KOPT-K1 (cell line): ENCODE data around the gene NPIPB12.
"Not testable (repeated sequence)": the region's sequence is repeated elsewhere in the genome, so short reads cannot be mapped to it uniquely, and the experiment has no call there.

ENCODE experiments used
- H3K27ac ChIP-seq: fragments of 200-600 bp; sonication (generic); 2 replicates; pipeline ENCODE4 v1.5.1; 2016; ENCODE audit warnings: antibody characterized with exemption, mild to moderate bottlenecking, low read depth, low read length; ENCODE audit not compliant: poor library complexity, severe bottlenecking
- H3K36me3 ChIP-seq: fragments of 200-600 bp; sonication (generic); 2 replicates; pipeline ENCODE4 v1.5.1; 2017; ENCODE audit warnings: antibody characterized with exemption, mild to moderate bottlenecking, low read length, moderate library complexity; ENCODE audit not compliant: insufficient read depth
- H3K9me3 ChIP-seq: fragments of 200-600 bp; sonication (generic); 2 replicates; pipeline ENCODE4 v1.5.1; 2017; ENCODE audit warnings: antibody characterized with exemption, low read length, mild to moderate bottlenecking; ENCODE audit not compliant: insufficient read depth, poor library complexity, severe bottlenecking

NPIPB12 gene

DNA sequence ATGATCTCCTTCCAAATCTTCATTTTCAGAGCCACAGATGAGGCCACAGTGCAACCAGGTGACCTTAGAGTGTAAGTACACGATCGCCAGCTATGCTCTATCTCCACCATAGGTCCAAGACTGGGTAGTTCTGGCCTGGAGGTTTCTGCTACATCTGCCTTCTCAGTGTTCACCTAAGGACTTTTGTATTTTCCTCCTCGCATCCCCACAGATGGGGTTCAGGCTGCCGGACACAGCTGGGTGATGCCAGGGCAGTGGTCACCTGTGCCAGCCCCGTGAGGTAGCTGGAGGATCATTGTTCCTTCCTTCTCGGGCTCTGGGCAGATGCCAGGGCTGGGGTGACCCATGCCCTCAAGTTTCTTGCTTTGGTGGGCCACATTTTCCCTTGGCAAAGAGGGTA, at the start of gene NPIPB12:
Gene NPIPB12 (minus strand): TSS at position 101 of the 400 bp plus-strand sequence.
- not testable (repeated sequence) for H3K27ac ChIP-seq, H3K9me3 ChIP-seq, H3K36me3 ChIP-seq

GRCh38 chr16:29521520-29521919, 15.3 kb upstream of the NPIPB12 start:
- H3K9me3 ChIP-seq, H3K27ac ChIP-seq, H3K36me3 ChIP-seq: not testable (repeated sequence)

- not testable (repeated sequence) for H3K27ac ChIP-seq, H3K36me3 ChIP-seq, H3K9me3 ChIP-seq
Observed at GRCh38 chr16:29482276-29482675, 23.9 kb downstream of the NPIPB12 start.

DNA sequence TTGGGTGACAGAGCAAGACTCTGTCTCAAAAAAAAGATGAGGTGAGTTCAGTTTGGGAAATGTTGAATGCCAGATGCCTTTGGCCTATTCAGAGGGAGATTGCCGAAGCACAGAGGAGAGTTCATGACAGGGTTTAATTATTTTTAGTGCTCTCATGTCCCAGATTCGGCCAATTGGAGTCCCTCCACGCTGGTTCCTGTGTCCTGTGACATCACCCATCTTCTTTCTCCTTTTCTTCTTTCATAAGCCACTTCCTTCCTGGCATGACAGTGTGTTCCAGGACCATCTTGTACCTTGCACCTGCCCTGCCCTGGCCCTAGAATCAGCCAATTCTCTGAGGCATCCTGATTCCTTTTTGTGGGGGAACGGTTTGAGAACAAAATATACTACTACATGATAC, 34.1 kb downstream of the NPIPB12 start:
- H3K9me3 ChIP-seq, H3K36me3 ChIP-seq, H3K27ac ChIP-seq: not testable (repeated sequence)

- H3K36me3 ChIP-seq: not testable (repeated sequence)
- peak overlapping the region; percentile 49 for H3K27ac ChIP-seq
Observed at GRCh38 chr16:29469660-29470059, 36.5 kb downstream of the NPIPB12 start.

DNA sequence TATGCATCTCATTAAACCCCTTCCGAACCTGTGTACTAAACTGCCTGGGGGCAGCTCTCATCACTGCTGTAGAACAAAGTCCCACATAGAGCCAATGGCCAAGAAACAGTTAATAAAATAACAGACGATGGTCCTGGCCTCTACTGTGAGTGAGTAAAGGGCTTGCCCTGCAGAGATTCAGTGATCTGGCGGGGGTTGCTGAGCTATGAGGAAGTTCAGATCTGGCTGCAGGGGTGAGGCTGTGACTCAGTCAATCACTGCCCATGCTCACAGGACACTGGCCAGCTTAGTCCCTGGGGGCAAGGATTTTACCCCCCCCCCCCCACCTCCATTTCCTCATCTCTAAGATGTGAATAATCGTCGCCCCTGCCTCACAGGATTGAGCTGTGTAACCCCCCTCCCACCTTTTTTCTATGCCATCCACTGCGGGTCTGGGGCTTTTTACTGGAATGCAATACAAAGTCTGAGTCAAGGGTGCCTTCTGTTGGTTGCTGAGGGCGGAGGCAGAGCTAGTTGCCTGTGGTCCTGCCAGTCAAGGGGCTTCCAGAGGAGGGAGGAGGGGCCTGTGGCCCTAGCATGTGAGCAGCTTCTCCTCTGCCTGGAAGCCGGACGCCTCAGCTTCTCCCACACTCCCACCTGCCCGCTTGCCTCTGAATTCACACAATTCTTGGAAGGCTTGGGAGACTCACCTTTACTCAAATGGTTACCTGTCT, 38.4 kb downstream of the NPIPB12 start:
- H3K36me3 ChIP-seq, H3K27ac ChIP-seq, H3K9me3 ChIP-seq: not testable (repeated sequence)

More at GRCh38 chr16:29469660-29470059, 36.5 kb downstream of the NPIPB12 start:
- not testable (repeated sequence) for H3K9me3 ChIP-seq

DNA sequence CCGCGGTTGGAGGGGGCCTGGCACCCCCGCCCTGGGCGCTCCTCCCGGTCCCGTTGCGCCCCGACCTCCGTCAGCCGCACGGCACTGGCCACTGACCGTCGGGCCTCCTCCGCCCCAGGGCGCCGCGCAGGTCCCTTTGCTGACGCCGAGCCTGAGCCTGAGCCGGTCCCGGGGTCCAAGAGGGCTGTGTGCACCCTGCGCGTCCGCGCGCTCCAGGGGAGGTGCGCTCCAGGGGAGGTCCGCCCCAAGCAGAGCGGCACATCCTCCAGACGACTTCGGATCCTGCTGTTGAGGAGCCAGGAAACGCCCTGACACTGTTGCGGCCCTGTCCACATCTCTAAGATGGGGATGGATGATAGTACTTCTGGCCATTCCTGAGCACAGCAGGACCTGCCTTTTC, 39.3 kb downstream of the NPIPB12 start:
- H3K27ac ChIP-seq, H3K36me3 ChIP-seq, H3K9me3 ChIP-seq: not testable (repeated sequence)

- H3K27ac ChIP-seq, H3K9me3 ChIP-seq, H3K36me3 ChIP-seq: not testable (repeated sequence)
Observed at GRCh38 chr16:29465985-29466824, 40.0 kb downstream of the NPIPB12 start.

DNA sequence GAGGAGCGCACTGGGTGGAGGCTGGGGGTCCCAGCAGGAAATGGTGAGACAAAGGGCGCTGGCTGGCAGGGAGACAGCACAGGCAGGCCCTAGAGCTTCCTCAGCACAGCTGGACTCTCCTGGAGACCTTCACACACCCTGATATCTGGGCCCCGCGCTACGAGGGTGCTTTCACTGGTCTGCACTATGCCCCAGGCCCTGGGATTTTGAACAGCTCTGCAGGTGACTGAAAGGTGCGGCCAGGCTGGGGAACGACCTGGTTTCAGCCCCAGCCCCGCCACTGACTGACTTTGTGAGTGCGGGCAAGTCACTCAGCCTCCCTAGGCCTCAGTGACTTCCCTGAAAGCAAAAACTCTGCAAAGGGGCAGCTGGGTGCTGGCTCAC, 45.6 kb downstream of the NPIPB12 start:
- not testable (repeated sequence) for H3K36me3 ChIP-seq, H3K27ac ChIP-seq, H3K9me3 ChIP-seq

DNA sequence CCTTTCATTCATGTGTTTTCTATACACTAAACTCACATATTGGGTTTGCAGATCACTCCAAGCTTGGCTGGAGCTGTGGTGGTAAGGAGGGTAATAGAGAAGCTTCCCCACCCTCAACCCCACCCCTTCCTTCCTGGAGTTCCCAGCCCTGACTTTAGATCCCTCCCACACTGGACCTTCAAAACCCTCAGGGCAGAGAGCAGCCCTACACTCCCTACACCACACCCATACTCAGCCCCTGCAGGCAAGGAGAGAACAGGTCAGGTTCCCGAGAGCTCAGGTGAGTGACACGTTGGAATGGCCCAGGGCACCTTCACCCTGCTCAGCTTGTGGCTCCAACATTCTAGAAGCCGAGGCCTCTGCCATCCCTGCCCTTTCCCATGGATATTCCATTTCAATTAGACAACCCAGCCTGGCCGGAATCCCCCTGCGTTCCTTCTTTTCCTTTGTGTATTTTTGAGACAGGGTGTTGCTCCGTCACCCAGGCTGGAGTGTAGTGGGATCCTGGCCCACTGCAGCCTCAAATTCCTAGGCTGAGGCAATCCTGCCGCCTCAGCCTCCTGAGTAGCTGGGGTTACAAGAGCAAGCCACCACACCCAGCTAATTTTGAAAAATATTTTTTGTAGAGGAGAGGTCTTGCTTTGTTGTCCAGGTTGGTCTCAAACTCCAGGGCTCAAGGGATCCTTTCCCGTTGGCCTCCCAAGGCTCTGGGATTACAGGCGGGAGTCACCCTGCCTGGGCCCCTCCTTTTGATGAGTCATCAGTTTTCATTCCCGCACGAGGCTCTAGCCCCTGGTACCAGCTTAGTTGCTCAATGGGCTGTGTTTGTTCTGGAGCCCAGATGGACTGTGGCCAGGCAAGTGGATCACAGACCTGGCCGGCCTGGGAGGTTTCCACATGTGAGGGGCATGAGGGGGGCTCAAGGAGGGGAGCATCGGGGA, 46.2 kb downstream of the NPIPB12 start, which contains the start of gene SULT1A4:
Gene SULT1A4 (plus strand): TSS at position 208 of the 941 bp plus-strand sequence. CDS start 1,473 bp downstream, outside the sequence.
- H3K9me3 ChIP-seq, H3K27ac ChIP-seq, H3K36me3 ChIP-seq: not testable (repeated sequence)

DNA sequence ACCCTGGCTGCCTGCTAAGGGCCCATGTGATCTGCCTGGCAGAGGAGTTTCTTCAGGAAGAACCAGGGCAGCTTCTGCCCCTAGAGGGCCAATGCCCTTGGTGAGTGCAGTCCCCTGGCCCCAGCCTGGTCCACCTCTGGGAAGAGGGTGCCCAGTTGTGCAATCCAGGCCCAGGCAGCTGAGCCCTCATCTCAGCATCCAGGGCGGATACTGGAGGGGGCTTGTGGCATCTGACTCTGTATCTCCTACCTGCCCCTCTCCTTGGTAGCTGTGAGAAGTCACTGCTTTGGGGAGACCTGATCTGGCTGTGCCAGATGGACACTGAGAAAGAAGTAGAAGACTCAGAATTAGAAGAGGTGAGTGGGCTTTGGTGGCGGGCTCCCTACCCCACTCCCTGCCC, 48.5 kb downstream of the NPIPB12 start:
- H3K36me3 ChIP-seq, H3K27ac ChIP-seq, H3K9me3 ChIP-seq: not testable (repeated sequence)

GRCh38 chr16:29454828-29455227, 51.4 kb downstream of the NPIPB12 start:
- not testable (repeated sequence) for H3K36me3 ChIP-seq, H3K27ac ChIP-seq, H3K9me3 ChIP-seq

- not testable (repeated sequence) for H3K36me3 ChIP-seq, H3K27ac ChIP-seq, H3K9me3 ChIP-seq
Observed at GRCh38 chr16:29454269-29454668, 51.9 kb downstream of the NPIPB12 start, which contains the start of the genes BOLA2 and SLX1B. TSS of gene BOLA2 (minus strand) at chr16:29454351. CDS start at chr16:29454253, 98 bp downstream. TSS of gene SLX1B (plus strand) at chr16:29454533.

DNA sequence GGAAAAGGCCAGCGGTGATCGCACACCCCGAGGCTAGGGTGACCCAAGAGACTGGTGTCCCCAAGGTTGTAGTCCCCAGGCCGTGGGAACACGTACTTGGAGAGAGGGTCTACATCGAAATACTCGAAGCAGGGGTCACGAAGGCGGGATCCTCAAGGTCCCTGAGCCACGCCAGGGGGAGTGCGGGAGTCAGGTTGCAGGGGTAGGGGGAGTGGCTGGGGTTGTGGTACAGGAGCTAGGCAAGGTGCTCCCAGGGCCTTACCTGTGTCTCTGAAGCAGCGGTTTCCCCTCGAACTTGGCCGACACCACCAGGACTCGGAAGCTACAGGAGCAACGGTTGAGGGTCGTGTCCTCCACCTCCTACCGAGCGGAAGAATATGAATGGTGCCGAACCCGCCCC, 52.5 kb downstream of the NPIPB12 start:
- H3K36me3 ChIP-seq, H3K27ac ChIP-seq, H3K9me3 ChIP-seq: not testable (repeated sequence)
